Ishikawa (cell line): ENCODE results near the gene ANKRD11.

Experiments used
- CREB1 ChIP-seq: IDR thresholded peaks from 2 replicates; pipeline ENCODE4 v1.6.1; 2012; ENCODE audit warnings: low read depth
- EP300 ChIP-seq: IDR thresholded peaks from 2 replicates; pipeline ENCODE4 v1.6.1; 2012; ENCODE audit warnings: borderline replicate concordance
- MAX ChIP-seq: IDR thresholded peaks from 2 replicates; pipeline ENCODE4 v1.6.1; 2012

- TF ChIP-seq CREB1 (no peak), MAX (no peak), EP300 (no peak)
These were observed 41.6 kb upstream of the ANKRD11 start for GRCh38 chr16:89531821-89532526.
